HCT116 (cell line): ENCODE data around the gene AZIN2. TPM values are rescaled to one million over a fixed set of nuclear protein-coding genes. Genes with fewer than 3 reads are reported as not detected.

Experiments used
- ATAC-seq: fragments of 200-7000 bp; cut with Tn5 transposase; 2 replicates; pipeline ENCODE4 v1.9.1; 2020; ENCODE audit warnings: mild to moderate bottlenecking, moderate library complexity
- BruUV-seq: library from RNA; stranded (reverse); fragments of 400-500 nt; replicated peaks from 2 replicates; lab custom pipeline; 2021; lab: Mats Ljungman, UMichigan
- CTCF ChIA-PET: fragments of 300-600 bp; sonication (Branson Sonifier 250); formaldehyde crosslinking; loops from one replicate; lab custom pipeline; 2021; ENCODE audit warnings: antibody characterized with exemption; lab: Charles Lee
- POLR2A ChIA-PET: fragments of 300-600, 350-600 bp; sonication (Branson Sonifier 250); formaldehyde crosslinking; loops from one replicate; lab custom pipeline; 2021; ENCODE audit warnings: antibody characterized with exemption; lab: Charles Lee
- RAD21 ChIA-PET, 2 experiments: fragments of 300-600 bp; sonication (Branson Sonifier 250); formaldehyde crosslinking; loops; one replicate each; lab custom pipeline; 2023; ENCODE audit warnings: low total read pairs in 2 of 2; ENCODE audit not compliant: uncharacterized antibody in 2 of 2, unreplicated experiment in 2 of 2, low non-redundant PET in 1 of 2; lab: Charles Lee
- DNase-seq: peaks from one replicate; pipeline ENCODE4 v3.0.0-alpha.2; 2010; ENCODE audit warnings: low read depth, low spot score
- H2AFZ ChIP-seq: fragments of 200-600 bp; shearing (Covaris generic), sonication (generic); 2 replicates; pipeline ENCODE4 v1.6.1; 2017; ENCODE audit warnings: low read depth, mixed run types, mixed read lengths, antibody characterized with exemption, low read length; ENCODE audit not compliant: poor library complexity, severe bottlenecking
- H3K27ac ChIP-seq: 2 replicates; pipeline ENCODE4 v1.5.1; 2012; ENCODE audit warnings: low read depth, low read length
- H3K27me3 ChIP-seq: fragments of 200-600 bp; sonication (generic); 2 replicates; pipeline ENCODE4 v1.6.1; 2016; ENCODE audit warnings: mixed run types, low read length, mixed read lengths; ENCODE audit not compliant: insufficient read depth
- H3K36me3 ChIP-seq, 2 experiments: fragments of 200-500 bp in 1 of 2; fragments of 200-600 bp in 1 of 2; sonication (Bioruptor generic) in 1 of 2; sonication (generic) in 1 of 2; 2 replicates each; pipeline versions ENCODE4 v1.5.1 to v1.6.1; 2014 to 2016; ENCODE audit warnings: low read length in 2 of 2, inconsistent platforms in 1 of 2, mixed read lengths in 1 of 2, mixed run types in 1 of 2; ENCODE audit not compliant: insufficient read depth in 2 of 2, control insufficient read depth in 1 of 2
- H3K4me1 ChIP-seq, 2 experiments: fragments of 200-600 bp in 1 of 2; sonication (generic) in 1 of 2; 2 replicates each; pipeline versions ENCODE4 v1.5.1 to v1.6.1; 2012 to 2017; ENCODE audit warnings: low read length in 2 of 2, inconsistent platforms in 1 of 2, mild to moderate bottlenecking in 1 of 2, mixed read lengths in 1 of 2, mixed run types in 1 of 2, moderate library complexity in 1 of 2; ENCODE audit not compliant: insufficient read depth in 2 of 2, control insufficient read depth in 1 of 2
- H3K4me2 ChIP-seq: fragments of 200-600 bp; sonication (generic); 2 replicates; pipeline ENCODE4 v1.6.1; 2017; ENCODE audit warnings: mixed run types, low read length, mixed read lengths
- H3K4me3 ChIP-seq, 2 experiments: fragments of 200-600 bp in 1 of 2; sonication (generic) in 1 of 2; replicated peaks in 1 of 2; 2 replicates each; pipeline ENCODE4 v1.5.1; 2011 to 2016; ENCODE audit warnings: low read length in 2 of 2, control low read depth in 1 of 2, low read depth in 1 of 2, mild to moderate bottlenecking in 1 of 2, mixed read lengths in 1 of 2, mixed run types in 1 of 2
- H3K79me2 ChIP-seq: fragments of 200-600 bp; sonication (generic); 2 replicates; pipeline ENCODE4 v1.6.1; 2017; ENCODE audit warnings: mild to moderate bottlenecking, mixed run types, low read length, moderate library complexity, mixed read lengths; ENCODE audit not compliant: insufficient read depth
- H3K9ac ChIP-seq: fragments of 200-600 bp; sonication (generic); 2 replicates; pipeline ENCODE4 v1.6.1; 2016; ENCODE audit warnings: low read length, mixed read lengths
- H3K9me2 ChIP-seq: fragments of 200-600 bp; sonication (generic), shearing (Covaris generic); 2 replicates; pipeline ENCODE4 v1.6.1; 2017; ENCODE audit warnings: mixed run types, mild to moderate bottlenecking, moderate library complexity; ENCODE audit not compliant: insufficient read depth
- H3K9me3 ChIP-seq, 2 experiments: fragments of 200-500 bp in 1 of 2; fragments of 200-600 bp in 1 of 2; sonication (Bioruptor generic) in 1 of 2; sonication (generic) in 1 of 2; 2 replicates each; pipeline ENCODE4 v1.6.1; 2014 to 2017; ENCODE audit warnings: low read length in 2 of 2, mixed read lengths in 2 of 2, inconsistent platforms in 1 of 2, low read depth in 1 of 2, mild to moderate bottlenecking in 1 of 2, mixed run types in 1 of 2, moderate library complexity in 1 of 2; ENCODE audit not compliant: control insufficient read depth in 1 of 2, insufficient read depth in 1 of 2
- H4K20me1 ChIP-seq: fragments of 200-600 bp; sonication (generic), shearing (Covaris generic); 2 replicates; pipeline ENCODE4 v1.6.1; 2017; ENCODE audit warnings: mixed run types, mild to moderate bottlenecking, moderate library complexity; ENCODE audit not compliant: insufficient read depth
- CEBPB ChIP-seq: IDR thresholded peaks from 2 replicates; pipeline ENCODE4 v1.6.1; 2012; ENCODE audit warnings: low read depth
- CTCF ChIP-seq, 3 experiments: fragments of 200-600 bp in 1 of 3; sonication (generic) in 1 of 3; IDR thresholded peaks in 2 of 3; conservative IDR thresholded peaks in 1 of 3; 2 replicates each; pipeline ENCODE4 v1.5.1; 2012 to 2017; ENCODE audit warnings: low read depth in 2 of 3, low read length in 2 of 3, antibody characterized with exemption in 1 of 3, borderline replicate concordance in 1 of 3, control low read depth in 1 of 3, mild to moderate bottlenecking in 1 of 3, mixed read lengths in 1 of 3, mixed run types in 1 of 3, moderate library complexity in 1 of 3; ENCODE audit not compliant: insufficient read depth in 1 of 3
- EGR1 ChIP-seq: IDR thresholded peaks from 2 replicates; pipeline ENCODE4 v1.6.1; 2012; ENCODE audit warnings: low read depth
- EZH2phosphoT487 ChIP-seq: fragments of 200-600 bp; IDR thresholded peaks from 2 replicates; pipeline ENCODE4 v1.6.1; 2018; ENCODE audit warnings: antibody characterized with exemption, borderline replicate concordance
- POLR2A ChIP-seq: IDR thresholded peaks from 2 replicates; pipeline ENCODE4 v1.7.0; 2011; ENCODE audit warnings: borderline replicate concordance; ENCODE audit not compliant: insufficient read depth, insufficient read length; ENCODE audit errors: extremely low read depth
- RAD21 ChIP-seq: IDR thresholded peaks from 2 replicates; pipeline ENCODE4 v1.6.1; 2012; ENCODE audit warnings: low read depth, mild to moderate bottlenecking
- REST ChIP-seq: IDR thresholded peaks from 2 replicates; pipeline ENCODE4 v1.6.1; 2012; ENCODE audit warnings: low read depth
- SIN3A ChIP-seq: IDR thresholded peaks from 2 replicates; pipeline ENCODE4 v1.6.1; 2012; ENCODE audit warnings: low read depth
- intact Hi-C: fragments of 100-400 bp; cut with micrococcal nuclease; formaldehyde crosslinking; loops from 2 replicates; pipeline ENCODE4 v1.10.0; 2022
- total RNA-seq: library from RNA; stranded (reverse); gene quantifications from one replicate; pipeline ENCODE4 v1.2.1, GENCODE V29; 2021; ENCODE audit not compliant: unreplicated experiment
- TF ChIP-seq, protein P1 (sequence below): IDR thresholded peaks from 2 replicates; pipeline ENCODE4 v1.6.1; 2011; ENCODE audit warnings: mild to moderate bottlenecking, low read length, moderate library complexity; ENCODE audit not compliant: insufficient replicate concordance; ENCODE audit errors: extremely low read depth

AZIN2 gene
- total RNA-seq, 1 experiment from 2014 or later: 7.8 TPM

GRCh38 chr1:33082575-33083108 is 1.7 kb downstream of the AZIN2 start (continued):
- TF ChIP-seq CEBPB (no peak), REST (no peak), EGR1 (no peak)
- TF ChIP-seq, protein P1, sequence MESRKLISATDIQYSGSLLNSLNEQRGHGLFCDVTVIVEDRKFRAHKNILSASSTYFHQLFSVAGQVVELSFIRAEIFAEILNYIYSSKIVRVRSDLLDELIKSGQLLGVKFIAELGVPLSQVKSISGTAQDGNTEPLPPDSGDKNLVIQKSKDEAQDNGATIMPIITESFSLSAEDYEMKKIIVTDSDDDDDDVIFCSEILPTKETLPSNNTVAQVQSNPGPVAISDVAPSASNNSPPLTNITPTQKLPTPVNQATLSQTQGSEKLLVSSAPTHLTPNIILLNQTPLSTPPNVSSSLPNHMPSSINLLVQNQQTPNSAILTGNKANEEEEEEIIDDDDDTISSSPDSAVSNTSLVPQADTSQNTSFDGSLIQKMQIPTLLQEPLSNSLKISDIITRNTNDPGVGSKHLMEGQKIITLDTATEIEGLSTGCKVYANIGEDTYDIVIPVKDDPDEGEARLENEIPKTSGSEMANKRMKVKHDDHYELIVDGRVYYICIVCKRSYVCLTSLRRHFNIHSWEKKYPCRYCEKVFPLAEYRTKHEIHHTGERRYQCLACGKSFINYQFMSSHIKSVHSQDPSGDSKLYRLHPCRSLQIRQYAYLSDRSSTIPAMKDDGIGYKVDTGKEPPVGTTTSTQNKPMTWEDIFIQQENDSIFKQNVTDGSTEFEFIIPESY: no peak
- TF ChIP-seq, all 23 proteins: peak for 0

DNA sequence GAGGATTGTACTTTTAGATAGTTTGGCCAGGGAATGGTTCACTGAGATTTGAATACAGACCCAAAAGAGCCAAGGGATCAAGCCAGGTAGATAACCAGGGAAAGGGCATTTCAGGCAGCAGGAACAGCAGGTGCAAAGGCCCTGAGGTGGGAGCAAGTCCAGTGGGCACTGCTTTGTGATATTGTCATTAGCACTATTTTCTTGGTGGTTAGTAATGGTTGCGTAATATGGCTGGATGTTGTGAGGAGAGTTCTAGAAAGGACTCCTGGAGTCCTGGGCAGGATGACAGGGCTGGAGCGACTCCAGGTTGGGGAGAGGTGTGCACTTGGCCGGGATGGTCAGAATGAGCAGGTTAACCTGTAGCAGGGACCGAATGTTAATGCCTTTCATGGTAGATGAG is 4.4 kb downstream of the AZIN2 start:
- Histone ChIP-seq H3K36me3 (no peaks in the 10 kb centered on the region), H4K20me1 (no peaks in the 10 kb centered on the region), H3K27ac (no peak overlapping the region), H3K9me3 (no peaks in the 10 kb centered on the region), H3K9me2 (no peaks in the 10 kb centered on the region), H3K4me2 (no peak overlapping the region)
- ChIA-PET RAD21 (no interaction called here), POLR2A (no interaction called here)
- ATAC-seq (no peak), DNase-seq (no peak)
- intact Hi-C loops: no loop called here
- TF ChIP-seq RAD21 (no peak), CTCF (IDR thresholded peaks at IDR 0.05 in 2 of 3, conservative IDR thresholded peaks at IDR 0.05 in 1 of 3; ENCODE audit: borderline replicate concordance in 1 of 3, insufficient read depth in 1 of 3, low read depth in 2 of 3, low read length in 2 of 3) (no peak), EZH2phosphoT487 (no peak), SIN3A (no peak), POLR2A (no peak)
- TF ChIP-seq, all 23 proteins: peak for 0
- Histone ChIP-seq H3K9ac (no peak overlapping the region), H2AFZ (no peak overlapping the region), H3K4me3 (no peak overlapping the region), H3K79me2 (no peaks in the 10 kb centered on the region), H3K4me1 (peaks cover 5 to 16% of the 10 kb centered on the region in 2 experiments), H3K27me3 (no peaks in the 10 kb centered on the region)
- no TSS peak for BruUV-seq
- CTCF ChIA-PET: interaction anchor here (2.0 kb wide), 1 partner anchor 209 kb away, joined by 27 read pairs; no protein-coding TSS in a partner anchor
